Esophagus squamous epithelium (tissue), 5 donors: Measurements from ENCODE around the gene IL12B. TPM values are rescaled to one million over a fixed set of nuclear protein-coding genes. Genes with fewer than 3 reads are reported as not detected.

ENCODE experiments used
- DNase-seq: peaks from one replicate; lab custom pipeline; 2025; lab: John Stamatoyannopoulos, UW
- H3K27ac ChIP-seq, 4 donors: fragments of 200-600 bp; sonication (generic); one replicate each; pipeline ENCODE4 v1.5.1; 2016 to 2019; ENCODE audit warnings: mild to moderate bottlenecking in 1 of 4
- H3K27me3 ChIP-seq, 4 donors: fragments of 200-600 bp; sonication (generic); 1 replicate in 3 of 4; 2 replicates in 1 of 4; pipeline versions ENCODE4 v1.5.1 to v1.6.0; 2017 to 2021; ENCODE audit warnings: antibody characterized with exemption in 1 of 4
- H3K36me3 ChIP-seq, 3 donors: fragments of 200-600 bp; sonication (generic); one replicate each; pipeline ENCODE4 v1.5.1; 2016 to 2019
- H3K4me1 ChIP-seq, 3 donors: fragments of 200-600 bp; sonication (generic); one replicate each; pipeline ENCODE4 v1.5.1; 2017 to 2019
- H3K4me3 ChIP-seq, 4 donors: fragments of 200-600 bp; sonication (generic); 1 replicate in 3 of 4; 2 replicates in 1 of 4; pipeline ENCODE4 v1.5.1; 2016 to 2019; ENCODE audit warnings: mild to moderate bottlenecking in 2 of 4, moderate library complexity in 1 of 4
- H3K9me3 ChIP-seq, 3 donors: fragments of 200-600 bp; sonication (generic); one replicate each; pipeline ENCODE4 v1.5.1; 2016 to 2019
- CTCF ChIP-seq, 6 experiments: fragments of 450-650 bp in 4 of 6; fragments of 200-600 bp in 2 of 6; sonication (generic) in 2 of 6; IDR thresholded peaks; one replicate each; pipeline ENCODE4 v1.5.1; 2016 to 2019; ENCODE audit warnings: antibody characterized with exemption in 6 of 6, mild to moderate bottlenecking in 4 of 6, moderate library complexity in 4 of 6
- POLR2A ChIP-seq, 4 donors: fragments of 450-650 bp; IDR thresholded peaks; one replicate each; pipeline ENCODE4 v1.6.1; 2017; ENCODE audit warnings: antibody characterized with exemption in 4 of 4, mild to moderate bottlenecking in 4 of 4, moderate library complexity in 3 of 4
- WGBS, 2 donors: methylation state at CpG; one replicate each; pipeline ENCODE4 v1.1.5; 2018; 5-methylcytosine and 5-hydroxymethylcytosine counted together
- intact Hi-C: fragments of 100-400 bp; cut with DNase I; formaldehyde crosslinking; loops from one replicate; pipeline ENCODE4 v1.15.0; 2022
- total RNA-seq, 4 donors: library from RNA; depleted of rRNA; stranded (reverse); fragments of >200 nt; gene quantifications; one replicate each; pipeline ENCODE4 v1.1.0, GENCODE V29; 2016
- donor health status: DM: yes; HTN: yes; CAD: no.

Gene IL12B
- total RNA-seq, 4 donors from 2014 or later = not detected

DNA sequence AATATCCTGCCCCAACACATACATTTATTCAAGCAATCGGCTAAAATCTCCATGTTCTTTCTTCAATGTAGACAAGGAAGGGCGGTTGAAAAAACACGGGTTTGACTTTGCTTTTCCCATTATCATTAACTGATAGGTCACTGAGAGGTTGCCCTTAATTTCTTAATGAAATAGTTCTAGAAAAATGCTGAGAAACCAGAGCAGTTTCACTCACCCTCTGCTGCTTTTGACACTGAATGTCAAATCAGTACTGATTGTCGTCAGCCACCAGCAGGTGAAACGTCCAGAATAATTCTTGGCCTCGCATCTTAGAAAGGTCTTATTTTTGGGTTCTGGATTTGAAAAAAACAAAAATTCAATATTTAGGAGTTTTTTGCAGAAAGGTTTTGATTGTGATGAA is 8.1 kb downstream of the IL12B start:
- 82 to 92% methylated on average over 6 of the region's 6 CpGs for WGBS, 2 donors
- TF ChIP-seq CTCF (IDR thresholded peaks at IDR 0.05) = no peak
- no peak for TF ChIP-seq POLR2A (IDR thresholded peaks at IDR 0.05)
- no peak for DNase-seq
- H3K4me3 ChIP-seq = no peak overlapping the region
- no peaks in the 10 kb centered on the region for H3K36me3 ChIP-seq
- H3K27ac ChIP-seq = no peak overlapping the region
- no peaks in the 10 kb centered on the region for H3K9me3 ChIP-seq
- intact Hi-C loops = no loop called here
- H3K27me3 ChIP-seq = peaks cover 0 to 22% (median 0%) of the 10 kb centered on the region in 4 donors
- H3K4me1 ChIP-seq = no peaks in the 10 kb centered on the region

DNA sequence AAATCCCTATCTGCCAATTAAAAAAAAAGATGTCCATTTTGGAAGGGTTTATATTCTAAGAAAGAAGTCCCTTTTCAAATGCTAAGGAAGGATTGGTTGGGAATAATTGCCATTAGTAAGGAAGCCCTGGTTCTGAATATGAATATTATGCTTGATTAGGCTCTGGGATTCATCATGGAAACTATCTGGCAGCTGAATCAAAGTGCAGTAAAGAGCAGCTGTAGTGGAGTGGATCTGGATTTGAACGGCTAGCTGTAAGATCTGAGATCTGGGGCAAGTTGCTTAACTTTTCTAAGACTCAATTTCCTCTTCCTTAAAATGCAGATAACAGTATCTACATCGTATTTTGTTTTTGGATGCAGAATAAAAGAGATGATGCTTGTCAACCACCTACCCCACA is 10.5 kb downstream of the IL12B start:
- no peak for TF ChIP-seq POLR2A (IDR thresholded peaks at IDR 0.05)
- TF ChIP-seq CTCF (IDR thresholded peaks at IDR 0.05) = no peak
- H3K4me1 ChIP-seq = no peaks in the 10 kb centered on the region
- no peak overlapping the region for H3K4me3 ChIP-seq
- H3K27me3 ChIP-seq = peaks cover 0 to 6% (median 0%) of the 10 kb centered on the region in 4 donors
- H3K27ac ChIP-seq = no peak overlapping the region
- 75 to 78% methylated on average over 2 of the region's 2 CpGs for WGBS, 2 donors
- intact Hi-C loops = loop anchor here (5.0 kb wide), 1 partner anchor 163 kb away; no protein-coding TSS in a partner anchor
- H3K36me3 ChIP-seq = no peaks in the 10 kb centered on the region
- DNase-seq = no peak
- no peaks in the 10 kb centered on the region for H3K9me3 ChIP-seq

GRCh38 chr5:159319363-159319762 is 10.9 kb downstream of the IL12B start:
- Histone ChIP-seq H3K27ac (no peak overlapping the region), H3K4me1 (no peaks in the 10 kb centered on the region), H3K9me3 (no peaks in the 10 kb centered on the region), H3K36me3 (no peaks in the 10 kb centered on the region), H3K27me3 (peaks cover 0 to 6% (median 0%) of the 10 kb centered on the region in 4 donors), H3K4me3 (no peak overlapping the region)
- no peak for DNase-seq
- WGBS, 2 donors = 81 to 88% methylated on average over 3 of the region's 3 CpGs
- TF ChIP-seq POLR2A (IDR thresholded peaks at IDR 0.05) (no peak), CTCF (IDR thresholded peaks at IDR 0.05) (no peak)
- intact Hi-C loops = loop anchor here (5.0 kb wide), 1 partner anchor 162 kb away; no protein-coding TSS in a partner anchor

- intact Hi-C loops = loop anchor here (5.0 kb wide), 1 partner anchor 161 kb away; no protein-coding TSS in a partner anchor
- Histone ChIP-seq H3K9me3 (no peaks in the 10 kb centered on the region), H3K4me3 (no peak overlapping the region), H3K27ac (no peak overlapping the region), H3K36me3 (no peaks in the 10 kb centered on the region), H3K27me3 (peaks cover 0 to 6% (median 0%) of the 10 kb centered on the region in 4 donors), H3K4me1 (no peaks in the 10 kb centered on the region)
- no peak for DNase-seq
- no peak for TF ChIP-seq POLR2A (IDR thresholded peaks at IDR 0.05)
- TF ChIP-seq CTCF (IDR thresholded peaks at IDR 0.05) = no peak
- WGBS, 2 donors = 85% methylated on average over 4 of the region's 4 CpGs
These were observed 11.8 kb downstream of the IL12B start for GRCh38 chr5:159318448-159318847.

DNA sequence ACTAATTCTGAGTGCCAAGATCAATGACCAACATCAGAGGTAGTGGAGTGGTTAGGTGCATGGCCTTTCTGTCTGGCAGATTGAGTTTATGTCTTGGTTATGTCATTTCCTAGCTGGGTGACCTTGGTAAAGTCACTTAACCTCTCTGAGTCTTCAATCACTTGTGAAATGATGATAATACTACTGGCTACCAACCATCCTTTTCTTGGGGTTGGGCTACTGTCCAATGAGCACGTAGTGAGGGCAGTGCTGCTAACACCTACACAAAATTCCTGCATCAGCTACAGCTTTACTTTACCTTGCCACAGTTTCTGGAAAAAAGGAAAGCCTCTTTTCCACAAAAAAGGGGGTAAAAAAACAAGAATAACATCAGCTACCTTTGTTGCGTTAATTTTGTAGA is 12.4 kb downstream of the IL12B start:
- Histone ChIP-seq H3K9me3 (no peaks in the 10 kb centered on the region), H3K4me1 (no peaks in the 10 kb centered on the region), H3K4me3 (no peak overlapping the region), H3K27me3 (peaks cover 0 to 6% (median 0%) of the 10 kb centered on the region in 4 donors), H3K36me3 (no peaks in the 10 kb centered on the region), H3K27ac (no peak overlapping the region)
- TF ChIP-seq CTCF (IDR thresholded peaks at IDR 0.05) (no peak), POLR2A (IDR thresholded peaks at IDR 0.05) (no peak)
- intact Hi-C loops = loop anchor here (5.0 kb wide), 1 partner anchor 161 kb away; no protein-coding TSS in a partner anchor
- 53 to 64% methylated on average over 2 of the region's 2 CpGs for WGBS, 2 donors
- DNase-seq = no peak
